Activated CD4-positive, CD25-positive, alpha-beta regulatory T cell treated with anti-CD3 and anti-CD28 coated beads, Interleukin-2, amount 50 U/mL, for 24 hours (primary cell): ENCODE measurements around the gene DPT.

ENCODE experiments used
- ATAC-seq, 2 donors: fragments of 150-1000 bp; cut with Tn5 transposase; one replicate each; pipeline ENCODE4 v1.10.0; 2021; ENCODE audit warnings: mild to moderate bottlenecking in 1 of 2, moderate library complexity in 1 of 2

DPT gene

DNA sequence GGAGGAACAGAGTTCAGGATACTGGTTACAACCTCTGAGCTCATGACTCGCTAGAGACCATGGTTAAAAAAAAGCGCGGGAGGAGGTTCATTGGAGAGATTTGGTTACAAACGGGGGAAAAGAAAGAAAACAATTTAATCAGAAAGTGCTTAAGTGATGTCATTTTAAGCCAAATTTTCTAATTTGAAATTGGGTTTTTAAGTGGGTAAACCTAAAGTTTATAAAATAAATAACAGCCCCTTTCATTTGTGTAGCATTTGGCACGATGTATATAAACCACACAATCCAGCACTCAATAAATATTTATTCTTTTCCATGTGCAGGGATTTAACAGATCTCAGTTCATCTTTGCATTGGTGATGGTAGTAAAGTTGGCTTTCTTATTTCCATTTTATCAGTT, 7.0 kb upstream of the DPT start:
- no peak for ATAC-seq

DNA sequence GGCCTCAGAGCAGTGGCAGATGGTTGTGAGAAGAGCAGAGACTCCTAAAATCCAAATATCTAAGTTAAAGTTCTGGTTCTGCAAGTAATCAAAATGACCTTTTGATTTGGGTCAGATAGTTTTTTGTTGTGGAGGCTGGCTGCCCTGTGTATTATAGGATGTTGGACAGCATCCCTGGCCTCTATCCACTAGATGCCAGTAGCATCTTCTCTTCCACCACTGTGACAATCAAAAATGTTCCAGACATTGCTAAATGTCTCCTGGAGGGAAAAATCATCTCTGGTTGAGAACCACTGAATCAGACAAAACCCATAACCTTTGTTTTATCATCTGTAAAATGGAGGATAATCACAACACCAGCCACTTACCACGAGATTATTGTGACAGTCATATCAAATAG, 5.9 kb upstream of the DPT start:
- ATAC-seq = no peak

DNA sequence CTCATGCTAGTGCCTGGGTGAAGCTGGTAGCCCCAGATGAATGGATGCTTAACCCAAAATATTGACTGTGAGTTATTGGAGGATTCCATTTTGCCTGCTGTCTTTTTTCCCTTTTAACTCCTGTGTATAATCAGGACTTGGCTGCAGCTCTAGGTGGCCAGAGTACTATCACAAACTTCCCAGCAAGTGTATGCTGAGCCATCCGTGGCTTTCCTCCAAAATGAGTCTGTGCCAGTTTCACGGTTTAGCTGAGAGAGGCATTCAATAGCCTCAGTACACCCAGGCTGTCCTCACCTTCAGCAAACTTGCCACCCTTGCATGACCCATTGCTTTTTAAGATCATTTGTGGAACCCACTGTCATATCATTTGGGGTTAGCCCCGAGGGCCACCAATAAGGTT, 5.3 kb upstream of the DPT start:
- ATAC-seq = no peak

DNA sequence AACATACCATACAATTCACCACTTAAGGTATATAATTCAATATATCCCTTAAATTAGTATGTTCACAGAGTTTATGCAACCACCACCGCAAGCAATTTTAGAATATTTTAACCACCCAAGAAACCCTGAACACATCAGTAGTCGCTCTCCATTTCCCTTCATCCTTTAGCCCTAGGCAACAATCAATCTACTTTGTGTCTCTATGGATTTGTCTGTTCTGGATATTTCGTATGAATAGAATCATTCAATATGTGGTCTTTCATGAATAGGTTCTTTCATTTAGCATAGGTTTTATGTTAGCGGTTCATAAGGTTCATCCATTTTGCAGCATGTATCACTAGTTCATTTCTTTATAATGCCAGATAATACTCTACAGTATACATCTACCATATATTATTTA, 4.2 kb upstream of the DPT start:
- ATAC-seq = no peak

DNA sequence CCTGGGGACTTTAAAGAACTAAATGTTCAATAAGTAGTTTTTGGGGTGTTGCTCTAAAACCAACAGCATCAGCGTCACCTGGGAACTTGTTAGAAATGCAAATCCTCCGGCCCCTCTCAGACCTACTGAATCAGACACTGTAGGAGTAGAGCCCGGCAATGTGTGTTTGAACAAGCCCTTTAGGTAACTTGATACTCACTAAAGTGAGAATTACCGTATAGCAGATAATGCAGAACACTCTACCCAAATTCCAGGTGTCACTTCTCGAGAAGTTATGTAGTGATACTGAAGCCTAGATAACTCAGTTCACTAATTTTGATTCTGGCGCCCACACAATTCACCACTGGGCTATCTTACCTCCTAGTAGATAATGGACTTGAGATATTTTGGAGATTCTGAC, 3.7 kb upstream of the DPT start:
- ATAC-seq = no peak

DNA sequence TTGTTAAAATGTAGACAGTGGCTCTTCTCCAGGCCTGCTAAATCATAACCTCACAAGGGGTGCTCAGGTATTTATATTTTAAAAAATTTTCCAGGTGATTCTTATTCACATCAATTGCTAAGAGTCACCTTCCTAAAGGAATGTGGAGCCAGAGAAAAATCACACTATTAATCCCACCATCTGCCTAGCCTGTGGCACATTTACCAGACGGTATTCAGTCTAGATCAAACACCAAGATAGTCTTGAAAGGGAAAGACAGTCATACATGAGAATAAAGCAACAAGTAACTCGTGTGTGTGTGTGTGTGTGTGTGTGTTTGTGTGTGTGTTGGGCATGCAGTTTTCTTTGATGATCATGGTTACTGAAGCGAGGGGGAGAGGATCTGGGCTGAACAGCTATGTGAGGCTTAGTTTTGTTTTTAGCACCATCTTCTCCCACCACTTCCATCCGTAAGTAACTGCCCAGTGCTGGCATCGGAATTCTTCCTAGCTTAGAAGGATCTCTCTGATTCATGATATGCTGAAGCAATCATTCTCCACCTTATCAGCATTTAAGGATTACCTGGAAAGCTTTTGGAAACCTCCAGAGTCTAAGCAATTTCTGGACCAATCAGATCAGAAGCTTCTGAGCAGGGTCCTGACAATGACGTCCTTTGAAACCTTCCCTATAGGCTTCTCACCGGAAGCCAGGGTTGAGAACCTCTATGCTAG, 2.4 kb upstream of the DPT start:
- ATAC-seq = no peak

DNA sequence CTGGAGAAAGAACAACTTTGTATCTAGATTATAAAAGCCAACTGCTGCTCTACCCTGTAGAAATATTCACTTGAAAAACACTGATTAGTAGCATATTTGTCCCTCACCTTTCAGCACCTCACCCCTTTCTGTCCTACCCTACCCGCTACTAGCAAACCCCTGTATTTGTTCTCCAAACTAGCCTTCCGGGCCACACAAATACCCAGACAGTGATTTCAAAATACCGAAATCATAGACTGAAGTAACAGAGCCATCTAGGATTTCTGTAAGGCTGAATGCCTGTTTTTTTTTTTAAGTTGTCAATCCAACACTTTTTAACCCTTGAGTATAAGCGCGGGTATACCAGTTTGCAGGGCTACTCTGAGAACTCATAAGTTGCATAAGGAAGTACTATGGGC, 398 bp upstream of the DPT start:
- ATAC-seq = no peak

DNA sequence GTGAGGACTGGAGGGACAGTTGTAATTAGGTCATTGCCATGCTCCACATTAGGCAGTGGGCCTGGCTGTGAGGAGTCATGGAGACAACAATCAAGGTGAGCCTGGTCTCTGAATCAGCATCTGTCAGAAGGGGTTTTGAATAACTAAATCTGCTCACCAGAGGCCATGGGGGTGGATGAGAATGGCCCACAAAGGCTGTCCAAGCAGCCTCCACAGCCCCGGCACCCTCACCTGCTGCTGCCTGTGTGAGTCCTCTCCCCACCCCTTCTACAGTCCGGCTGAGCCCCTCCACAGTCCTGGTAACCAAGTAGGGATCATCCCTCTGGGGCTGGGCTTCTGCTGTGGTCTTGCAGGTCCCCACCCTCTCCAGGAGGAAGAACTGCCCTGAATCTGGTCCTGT, 2.3 kb downstream of the DPT start:
- ATAC-seq = no peak

DNA sequence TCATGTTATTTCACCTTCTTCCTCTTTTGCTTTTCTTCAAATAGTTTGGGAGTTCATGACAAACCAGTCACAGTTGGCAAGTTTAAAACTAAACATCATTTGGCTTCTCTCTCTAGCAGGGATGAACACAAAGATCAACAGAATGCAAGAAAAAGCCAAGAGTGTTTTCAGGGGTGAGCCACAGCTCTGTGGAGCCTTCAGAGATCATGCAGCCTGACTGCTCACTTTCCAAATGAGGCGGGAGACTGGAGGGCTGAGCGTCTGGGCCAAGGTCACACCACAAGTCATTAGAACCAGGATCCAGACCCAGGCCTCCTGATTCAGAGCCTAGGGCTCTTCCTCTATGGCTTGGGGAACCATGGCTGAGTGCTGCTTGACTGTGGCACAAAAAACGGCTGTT, 2.7 kb downstream of the DPT start:
- ATAC-seq = no peak

DNA sequence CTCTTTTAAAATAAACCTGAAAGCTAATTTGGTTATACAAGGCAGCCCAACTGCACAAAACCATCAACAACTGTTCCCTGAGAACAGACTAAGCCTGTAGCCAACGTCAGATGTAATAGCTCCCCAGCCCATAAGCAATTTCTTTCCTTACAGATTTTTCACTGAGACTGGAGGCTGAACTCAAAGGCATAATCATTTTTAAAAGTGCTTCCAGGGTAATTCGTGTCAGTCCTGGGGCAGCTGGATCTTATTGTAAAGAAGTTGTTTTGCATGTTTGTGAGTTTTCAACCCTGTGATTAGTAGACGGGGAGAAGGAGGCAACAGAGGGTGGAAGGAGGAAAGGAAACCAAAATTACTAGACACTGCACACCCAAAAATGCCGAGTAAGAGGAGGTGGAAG, 3.2 kb downstream of the DPT start:
- no peak for ATAC-seq

DNA sequence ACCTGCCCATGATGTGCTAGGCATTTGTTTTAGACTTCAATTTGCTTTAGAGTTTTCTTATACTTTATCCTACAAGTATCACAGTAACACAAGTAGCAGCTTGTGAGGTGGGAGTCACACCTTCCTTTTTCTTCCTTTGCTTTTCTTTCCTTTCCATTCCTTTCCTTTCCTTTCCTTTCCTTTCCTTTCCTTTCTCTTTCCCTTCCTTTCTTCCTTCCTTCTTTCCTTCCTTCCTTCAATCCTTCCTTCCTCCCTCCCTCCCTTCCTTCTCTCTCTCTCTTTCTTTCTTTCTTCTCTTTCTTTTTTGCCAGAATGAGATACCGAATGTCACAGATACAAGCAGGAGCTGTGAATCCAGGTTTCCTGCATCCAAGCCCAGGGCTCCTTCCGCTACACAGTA, 3.9 kb downstream of the DPT start:
- no peak for ATAC-seq

DNA sequence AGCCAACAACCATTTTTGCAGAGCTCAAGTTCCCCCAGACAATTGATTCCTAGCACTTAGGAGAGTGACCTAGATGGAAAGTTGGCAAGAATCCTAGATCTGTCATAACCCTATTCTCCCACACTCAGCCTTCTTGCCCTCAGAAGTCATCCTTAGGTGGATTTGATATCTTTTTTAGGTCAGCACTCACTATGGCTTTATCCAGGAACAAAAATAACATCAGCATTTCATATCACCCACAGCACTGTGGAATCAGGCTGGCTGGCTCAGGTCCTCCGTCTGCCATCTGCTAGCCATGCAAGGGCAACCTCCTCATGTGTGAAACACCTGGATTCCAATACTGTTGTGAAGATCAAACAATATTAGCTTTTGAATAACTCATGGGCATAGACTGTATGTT, 6.0 kb downstream of the DPT start:
- no peak for ATAC-seq

DNA sequence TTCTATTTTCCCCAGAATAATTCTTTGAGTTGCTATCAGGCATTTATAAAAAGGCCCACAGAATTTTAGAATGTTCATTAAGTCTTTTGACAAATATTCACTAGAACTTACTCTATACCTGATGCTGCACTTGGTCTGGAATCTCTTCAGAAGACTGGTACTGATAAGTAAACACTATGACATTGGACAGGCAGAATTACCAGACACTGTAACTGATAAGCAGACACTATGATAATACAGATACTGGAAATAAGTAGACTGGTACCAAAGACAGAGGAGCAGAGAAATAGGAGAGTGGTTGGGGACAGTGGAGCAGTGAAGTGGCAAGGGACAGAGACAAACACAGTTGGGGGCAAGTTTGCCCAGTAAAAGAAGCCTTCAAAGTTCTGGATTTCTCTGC, 8.2 kb downstream of the DPT start:
- no peak for ATAC-seq

DNA sequence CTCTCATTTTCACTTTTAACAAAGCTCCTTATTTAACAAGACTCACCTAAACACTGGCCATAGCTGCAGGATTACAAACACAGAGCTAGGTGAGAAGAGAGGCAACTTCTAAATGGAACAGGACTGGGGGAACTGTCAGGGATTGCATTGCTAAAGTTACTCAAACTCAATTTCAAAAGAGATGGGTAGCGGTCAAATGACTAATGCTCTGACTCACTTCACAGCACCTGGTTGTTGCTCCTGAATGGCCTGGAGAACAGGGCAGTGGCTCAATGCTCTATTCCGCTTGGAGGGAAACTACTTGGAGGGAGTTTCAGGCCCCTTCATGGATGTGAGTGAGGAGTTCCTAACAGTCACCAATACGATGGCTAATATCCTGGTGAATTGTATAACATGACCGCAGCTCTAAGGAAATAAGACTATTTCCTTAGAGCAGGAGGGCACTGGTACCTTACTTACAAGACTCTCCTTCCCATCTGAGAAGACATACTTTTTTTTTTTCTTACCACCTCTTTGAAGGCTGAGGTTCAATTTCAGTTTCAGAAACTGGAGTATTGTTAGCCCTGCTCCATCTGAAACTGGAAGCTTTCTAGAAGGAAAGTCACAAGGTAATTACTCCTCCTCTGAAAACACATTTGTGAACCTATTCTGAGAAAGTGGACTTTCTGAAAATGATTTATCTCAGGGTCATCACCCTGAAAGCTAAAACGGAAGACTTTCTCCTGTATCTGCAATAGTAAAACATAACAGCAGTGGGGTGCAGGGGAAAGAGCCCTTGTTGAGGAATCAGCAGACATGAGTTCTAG, 9.5 kb downstream of the DPT start:
- ATAC-seq = peak; percentile 41 to 45

DNA sequence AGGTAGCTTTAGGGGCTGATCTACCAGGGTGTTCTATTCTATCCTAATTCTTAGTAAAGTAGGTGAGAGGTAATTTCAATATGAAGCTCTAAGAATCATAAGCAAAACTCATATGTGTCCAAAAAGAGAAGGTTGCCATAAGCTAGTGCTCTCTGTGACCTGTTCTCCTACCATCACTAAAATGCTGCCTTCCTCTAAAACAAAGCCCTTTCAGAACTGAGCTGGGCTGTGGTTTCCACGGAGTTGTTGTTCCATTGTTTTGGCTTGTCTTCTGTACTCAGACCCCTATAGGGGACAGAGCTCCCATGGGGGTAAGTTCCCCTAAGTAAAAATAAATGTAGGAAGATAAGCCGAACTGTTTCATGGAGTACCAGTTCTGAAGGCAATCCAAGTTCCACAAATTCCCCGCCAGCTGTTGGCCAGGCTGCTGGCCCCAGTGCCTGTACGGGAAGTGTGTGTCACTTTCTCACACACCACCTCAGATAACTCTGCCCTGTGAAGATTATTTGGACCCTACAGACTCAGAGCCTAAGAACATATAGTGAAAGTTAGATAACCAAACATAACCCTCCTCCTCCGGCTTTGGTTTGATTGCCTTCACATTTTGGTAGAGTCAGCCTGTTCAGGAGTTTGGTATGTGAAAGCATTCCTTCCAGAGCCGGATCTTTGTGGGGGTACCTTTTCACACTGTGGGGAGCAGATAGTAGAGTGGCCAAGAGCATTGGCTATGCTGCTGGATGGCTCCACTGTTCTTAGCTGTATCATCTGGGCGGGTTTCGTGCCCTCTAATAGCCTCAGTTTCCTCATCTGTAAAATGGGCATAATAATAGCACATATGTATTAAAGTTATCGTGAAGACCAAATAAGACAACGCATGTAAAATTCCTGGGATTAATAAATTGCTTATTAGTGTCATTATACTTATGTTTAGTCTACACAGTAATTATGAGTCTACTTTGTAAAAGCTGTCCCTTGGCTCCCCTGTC, 10.8 kb downstream of the DPT start:
- no peak for ATAC-seq

DNA sequence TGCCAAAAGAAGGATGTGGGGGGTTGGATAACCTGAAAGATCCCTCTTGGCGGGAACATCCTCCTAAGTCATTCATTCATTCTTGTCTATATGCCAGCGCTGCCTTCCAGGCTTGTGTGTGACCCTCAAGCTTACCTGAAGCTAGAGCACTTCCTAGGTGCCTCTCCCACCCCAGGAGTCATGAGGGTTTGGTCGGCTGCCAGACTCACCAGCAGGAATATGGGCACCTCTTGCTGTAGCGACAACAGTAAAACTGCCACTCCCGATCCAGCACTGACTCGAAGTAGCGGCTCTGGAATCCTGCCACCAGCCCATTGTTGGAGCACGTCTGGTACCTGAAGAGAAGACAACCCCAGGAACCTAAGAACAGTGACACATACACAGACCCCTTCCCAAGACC, 15.0 kb downstream of the DPT start:
- ATAC-seq = no peak

DNA sequence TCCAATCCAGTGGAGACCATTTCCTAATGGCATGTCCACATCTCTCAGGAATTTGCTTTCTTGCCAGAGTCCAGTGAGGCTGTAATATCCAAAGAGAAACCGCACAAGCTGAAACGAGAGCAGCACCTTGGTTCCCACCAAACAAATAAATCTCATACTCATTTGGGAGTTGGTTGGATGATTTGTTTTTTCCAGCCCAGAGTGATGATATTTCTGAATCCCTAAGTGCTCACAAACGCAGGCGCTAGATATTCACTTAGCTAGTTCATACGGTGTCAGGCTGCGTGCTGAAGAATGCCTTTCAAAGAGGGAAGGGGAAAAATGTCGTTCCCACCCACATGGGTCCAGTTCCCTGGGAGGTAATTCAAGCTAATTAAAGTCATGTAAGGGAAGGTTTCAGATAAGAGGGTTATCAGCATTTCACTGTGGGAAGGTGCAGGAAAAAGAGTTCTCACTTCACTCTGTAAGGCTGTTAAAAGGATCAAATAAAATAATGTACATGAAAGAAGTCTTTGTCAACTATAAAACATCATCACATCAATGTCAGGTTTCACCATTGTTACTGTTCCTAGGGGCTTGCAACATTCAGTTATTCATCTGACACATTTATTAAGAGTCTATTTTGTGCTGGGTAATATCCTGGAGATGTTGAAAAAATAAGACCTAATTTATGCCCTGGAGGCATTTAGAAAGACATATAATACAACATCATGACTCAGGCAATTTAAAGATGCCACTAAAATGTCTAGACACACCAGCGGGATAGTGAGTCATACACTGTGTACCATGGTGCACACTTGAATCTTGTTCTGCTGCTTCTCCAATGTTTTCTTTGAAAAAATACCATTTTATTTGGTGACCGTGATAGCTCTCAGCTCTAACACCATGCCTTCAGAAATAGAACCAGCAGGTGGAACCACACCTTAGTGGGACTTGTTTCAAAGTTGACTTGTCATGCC, 19.3 kb downstream of the DPT start:
- ATAC-seq = peak; percentile 25 to 67

DNA sequence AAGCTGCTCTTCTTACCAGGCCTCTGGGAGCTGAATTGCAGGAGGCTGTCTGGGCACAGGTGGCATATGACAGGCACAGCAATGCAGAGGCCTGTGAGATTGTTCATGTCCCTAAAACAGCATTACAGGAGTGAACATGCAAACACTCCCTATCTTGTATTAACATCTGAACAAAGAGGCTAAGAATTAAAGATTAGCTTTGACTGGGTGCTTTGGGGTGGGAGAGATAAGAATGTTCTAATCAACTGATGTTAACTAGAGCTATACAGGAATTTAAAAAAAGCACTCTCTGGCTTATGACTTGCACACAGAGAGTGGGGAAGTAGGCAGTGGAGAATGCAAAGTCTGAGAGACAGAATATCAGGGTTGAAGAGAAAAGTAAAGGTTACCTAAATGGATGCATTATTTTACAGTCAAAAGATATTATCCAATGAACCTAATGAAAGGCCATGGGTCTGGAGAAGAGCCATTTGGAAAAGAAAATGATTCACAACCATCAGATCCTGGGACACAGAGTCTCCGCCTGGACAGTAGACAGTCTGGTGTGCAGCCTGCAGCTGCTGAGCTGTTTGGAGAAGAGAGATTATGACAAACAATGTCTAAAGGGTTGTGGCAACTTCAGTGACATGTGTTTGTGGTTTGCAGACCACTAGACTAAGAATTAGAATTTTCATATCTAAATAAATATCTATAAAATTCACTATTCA, 20.2 kb downstream of the DPT start:
- no peak for ATAC-seq

DNA sequence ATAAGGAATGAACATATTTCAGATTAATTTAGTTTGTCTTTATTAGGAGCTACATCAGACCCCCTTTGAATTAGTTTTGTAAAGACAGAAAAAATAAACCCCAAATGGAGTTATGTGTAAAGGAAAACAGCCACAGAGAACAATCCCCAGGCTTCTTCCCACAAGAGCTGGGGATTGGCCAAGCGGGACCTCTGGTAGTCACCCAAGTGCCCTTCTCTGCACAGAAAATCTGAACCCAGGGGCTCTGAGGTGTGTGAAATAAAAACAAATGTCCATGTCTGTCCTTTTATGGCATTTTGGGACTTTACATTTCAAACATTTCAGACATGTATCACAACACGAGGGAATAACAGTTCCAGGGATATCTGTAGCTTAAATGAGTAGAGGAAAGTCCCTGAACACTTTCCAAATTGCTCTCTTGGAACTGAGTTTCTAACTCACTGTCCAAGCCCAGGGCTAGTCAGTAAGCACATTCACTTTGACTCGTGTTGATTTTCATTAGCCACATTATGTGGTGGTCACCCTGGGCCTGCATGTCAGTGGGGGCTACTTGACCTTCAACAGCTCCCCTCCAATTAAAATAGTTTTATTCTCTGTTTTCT, 22.5 kb downstream of the DPT start:
- ATAC-seq = no peak

DNA sequence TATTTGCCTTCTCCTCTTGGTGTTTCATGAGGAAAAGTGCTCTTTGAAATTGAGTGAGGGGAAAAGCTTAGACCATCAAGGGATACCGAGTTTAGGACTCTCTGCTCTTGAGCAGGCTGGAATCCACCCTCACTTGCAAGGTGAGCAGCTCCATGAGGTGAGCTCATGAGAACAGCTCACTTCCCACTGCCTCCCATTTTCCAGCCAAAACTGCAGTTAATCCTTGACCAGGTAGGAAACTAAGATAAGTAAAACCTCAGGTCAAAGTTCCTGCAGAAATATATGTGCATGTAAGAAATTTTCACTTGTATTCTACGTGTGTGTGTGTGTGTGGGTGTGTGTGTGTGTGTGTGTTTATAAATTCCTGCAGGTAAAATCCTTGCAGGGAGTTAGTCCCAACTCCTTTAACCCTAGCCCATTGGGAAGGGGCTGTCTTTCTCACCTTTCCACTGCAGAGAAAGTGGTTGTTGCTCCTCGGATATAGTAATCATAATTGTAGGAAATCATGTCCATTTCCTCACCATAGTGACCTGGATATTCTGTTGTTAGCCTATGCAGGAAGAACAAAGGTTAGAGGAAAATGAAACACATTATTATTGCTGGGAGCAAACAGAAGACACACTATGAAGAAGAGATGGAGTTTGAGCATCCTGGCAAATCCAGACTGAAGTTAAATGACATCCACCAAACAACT, 28.3 kb downstream of the DPT start:
- no peak for ATAC-seq
